H1 (cell line): ENCODE measurements around the gene POU6F2.

ENCODE experiments used
- EZH2 ChIP-seq: fragments of 200-600 bp; sonication (generic); IDR thresholded peaks from 2 replicates; pipeline ENCODE4 v1.7.1; 2012; ENCODE audit warnings: low read depth, mild to moderate bottlenecking, moderate library complexity, low read length, inconsistent platforms; ENCODE audit not compliant: severe bottlenecking
- JUND ChIP-seq: IDR thresholded peaks from 2 replicates; pipeline ENCODE4 v1.6.1; 2011; ENCODE audit warnings: mild to moderate bottlenecking, improper control_type of control experiment, low read length
- MAX ChIP-seq: IDR thresholded peaks from 2 replicates; pipeline ENCODE4 v1.6.1; 2012; ENCODE audit warnings: inconsistent platforms
- POLR2A ChIP-seq, 2 experiments: IDR thresholded peaks; 1 replicate in 1 of 2; 2 replicates in 1 of 2; pipeline ENCODE4 v1.6.1; 2011; ENCODE audit warnings: low read depth in 2 of 2, low read length in 2 of 2, mild to moderate bottlenecking in 2 of 2; ENCODE audit errors: control extremely low read depth in 1 of 2
- POLR2AphosphoS5 ChIP-seq: IDR thresholded peaks from 2 replicates; pipeline ENCODE4 v1.6.1; 2011; ENCODE audit warnings: low read depth, low read length
- RAD21 ChIP-seq, 2 experiments: IDR thresholded peaks in 1 of 2; conservative IDR thresholded peaks in 1 of 2; 2 replicates each; pipeline ENCODE4 v1.6.1; 2011; ENCODE audit warnings: low read depth in 2 of 2, low read length in 2 of 2, improper control_type of control experiment in 1 of 2, inconsistent platforms in 1 of 2, mild to moderate bottlenecking in 1 of 2, moderate library complexity in 1 of 2
- RFX5 ChIP-seq: IDR thresholded peaks from 2 replicates; pipeline ENCODE4 v1.6.1; 2011; ENCODE audit warnings: low read depth, low read length, improper control_type of control experiment, borderline replicate concordance
- TAF7 ChIP-seq: optimal IDR thresholded peaks from 2 replicates; pipeline ENCODE3; 2011; ENCODE audit warnings: low read depth, mild to moderate bottlenecking, inconsistent platforms, low read length, moderate library complexity, borderline replicate concordance
- TEAD4 ChIP-seq: IDR thresholded peaks from 2 replicates; pipeline ENCODE4 v1.6.1; 2012; ENCODE audit warnings: low read depth, low read length, inconsistent platforms, mixed read lengths
- TF ChIP-seq, protein P1 (sequence below), 3 experiments: IDR thresholded peaks; 1 replicate in 2 of 3; 2 replicates in 1 of 3; pipeline versions ENCODE4 v1.5.1 to v1.6.1; 2011; ENCODE audit warnings: low read length in 3 of 3, mild to moderate bottlenecking in 3 of 3, inconsistent platforms in 2 of 3, low read depth in 1 of 3, moderate library complexity in 1 of 3; ENCODE audit not compliant: insufficient read depth in 1 of 3; ENCODE audit errors: control extremely low read depth in 1 of 3

- TF ChIP-seq, protein P1, sequence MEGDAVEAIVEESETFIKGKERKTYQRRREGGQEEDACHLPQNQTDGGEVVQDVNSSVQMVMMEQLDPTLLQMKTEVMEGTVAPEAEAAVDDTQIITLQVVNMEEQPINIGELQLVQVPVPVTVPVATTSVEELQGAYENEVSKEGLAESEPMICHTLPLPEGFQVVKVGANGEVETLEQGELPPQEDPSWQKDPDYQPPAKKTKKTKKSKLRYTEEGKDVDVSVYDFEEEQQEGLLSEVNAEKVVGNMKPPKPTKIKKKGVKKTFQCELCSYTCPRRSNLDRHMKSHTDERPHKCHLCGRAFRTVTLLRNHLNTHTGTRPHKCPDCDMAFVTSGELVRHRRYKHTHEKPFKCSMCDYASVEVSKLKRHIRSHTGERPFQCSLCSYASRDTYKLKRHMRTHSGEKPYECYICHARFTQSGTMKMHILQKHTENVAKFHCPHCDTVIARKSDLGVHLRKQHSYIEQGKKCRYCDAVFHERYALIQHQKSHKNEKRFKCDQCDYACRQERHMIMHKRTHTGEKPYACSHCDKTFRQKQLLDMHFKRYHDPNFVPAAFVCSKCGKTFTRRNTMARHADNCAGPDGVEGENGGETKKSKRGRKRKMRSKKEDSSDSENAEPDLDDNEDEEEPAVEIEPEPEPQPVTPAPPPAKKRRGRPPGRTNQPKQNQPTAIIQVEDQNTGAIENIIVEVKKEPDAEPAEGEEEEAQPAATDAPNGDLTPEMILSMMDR (IDR thresholded peaks at IDR 0.05; ENCODE audit: control extremely low read depth in 1 of 3, insufficient read depth in 1 of 3, low read depth in 1 of 3, low read length in 3 of 3) = no peak
- TF ChIP-seq POLR2A (IDR thresholded peaks at IDR 0.05; ENCODE audit: control extremely low read depth in 1 of 2, low read depth in 2 of 2, low read length in 2 of 2) (no peak), MAX (no peak), RAD21 (IDR thresholded peaks at IDR 0.05 in 1 of 2, conservative IDR thresholded peaks at IDR 0.05 in 1 of 2; ENCODE audit: low read depth in 2 of 2, low read length in 2 of 2) (no peak), JUND (no peak), POLR2AphosphoS5 (no peak), TAF7 (no peak), RFX5 (no peak), EZH2 (no peak), TEAD4 (no peak)
Observed at GRCh38 chr7:39321245-39321644, 343.5 kb downstream of the POU6F2 start.
